DMS53 (cell line): ENCODE data around the gene LRRC49.
"Not testable (repeated sequence)": the region's sequence is repeated elsewhere in the genome, so short reads cannot be mapped to it uniquely, and the experiment has no call there.

Source experiments
- DNase-seq: peaks from one replicate; lab custom pipeline; 2025; lab: John Stamatoyannopoulos, UW

LRRC49 gene

DNA sequence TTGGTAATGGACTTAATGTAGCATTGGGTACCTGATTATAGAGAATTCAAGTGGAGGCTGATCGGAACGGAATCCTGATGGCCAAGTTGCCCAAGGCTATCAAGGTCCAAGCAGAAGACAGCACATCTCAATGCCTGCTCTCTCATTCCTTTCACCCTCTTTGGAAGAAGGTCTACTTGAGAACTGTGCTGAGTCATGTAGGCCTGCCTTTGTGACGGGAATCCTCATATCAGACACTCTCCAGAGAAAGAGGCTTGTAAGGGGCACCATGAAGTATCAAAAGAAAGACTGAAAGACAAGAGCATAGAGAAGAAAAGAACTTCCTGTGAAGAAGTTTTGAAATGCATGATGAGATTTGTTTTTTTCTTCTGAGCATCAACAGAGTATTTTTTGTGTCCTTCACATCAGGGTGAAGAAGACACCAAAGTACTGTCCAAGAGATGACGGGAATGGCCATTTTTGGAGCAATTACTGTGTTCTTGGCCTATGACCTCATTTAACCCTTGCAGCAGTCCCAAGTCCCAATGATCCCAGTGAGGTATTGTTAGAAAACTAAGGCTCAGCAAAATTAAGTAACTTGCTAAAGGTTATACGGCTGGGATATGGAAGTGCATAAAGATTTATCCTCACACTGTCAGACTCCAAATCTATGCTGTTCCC is 25.5 kb upstream of the LRRC49 start:
- DNase-seq, result no peak

DNA sequence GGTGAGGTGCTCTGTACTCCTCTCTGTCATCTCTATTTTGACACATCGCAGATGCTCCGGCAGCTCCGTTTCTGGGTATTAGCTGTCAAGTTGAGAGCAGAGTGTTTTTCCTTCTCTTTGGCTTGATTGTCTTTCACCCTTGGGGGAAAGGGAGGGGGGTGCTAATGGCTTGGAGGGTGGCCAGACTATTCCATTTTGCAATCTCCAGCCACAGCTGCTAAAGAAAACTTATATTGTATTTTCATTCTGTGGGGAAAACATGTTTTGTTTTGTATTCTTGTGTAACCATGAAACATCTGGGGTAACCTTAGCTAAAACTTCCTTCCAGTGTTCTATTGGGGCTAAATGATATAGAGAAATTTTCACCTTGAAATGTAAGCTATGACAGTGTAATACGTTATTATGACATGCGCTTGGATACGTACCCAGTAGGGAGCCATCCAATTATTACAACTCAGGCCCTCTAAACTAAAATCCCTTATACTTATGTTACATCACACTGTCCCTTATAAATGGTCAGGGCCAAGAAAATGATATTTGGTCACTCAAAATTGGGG is 24.6 kb upstream of the LRRC49 start:
- no peak for DNase-seq

DNA sequence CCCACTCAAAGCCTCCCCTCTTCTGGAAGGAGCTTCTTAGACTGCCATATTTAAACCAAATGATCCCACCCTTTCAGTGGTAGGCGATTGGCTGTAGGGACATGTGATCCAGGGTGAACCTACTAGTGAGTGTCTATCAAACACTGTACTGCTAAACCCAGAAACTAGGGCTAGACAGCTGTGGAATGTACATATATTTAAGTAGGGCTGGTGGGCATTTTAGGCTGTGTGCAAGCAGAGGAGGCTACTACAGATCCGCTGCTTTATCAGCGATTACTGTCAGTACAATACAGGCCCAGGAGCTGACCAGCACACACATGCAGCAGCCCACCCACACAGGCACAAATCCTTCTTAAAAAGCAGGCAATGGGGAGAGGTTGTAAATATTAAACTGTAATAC is 23.3 kb upstream of the LRRC49 start:
- DNase-seq, result no peak

DNA sequence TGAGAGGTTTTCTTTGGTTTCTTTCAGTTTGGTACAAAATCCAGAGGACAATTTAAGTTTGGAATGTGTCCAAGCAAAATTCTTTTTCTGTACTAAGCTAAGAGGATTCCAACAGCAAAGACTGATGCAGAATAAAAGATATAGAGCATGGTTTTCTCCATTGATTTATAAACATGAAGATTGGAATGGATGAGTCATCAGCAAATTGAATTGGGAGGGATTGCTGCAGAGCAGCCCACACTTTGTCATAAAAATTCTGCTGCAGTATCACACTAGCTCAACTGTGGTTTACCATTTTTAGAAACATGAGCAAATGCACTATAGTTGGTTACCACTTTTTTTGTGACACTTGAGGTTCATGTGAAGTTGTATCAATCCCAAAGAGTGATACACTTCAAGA is 22.6 kb upstream of the LRRC49 start:
- DNase-seq, result no peak

DNA sequence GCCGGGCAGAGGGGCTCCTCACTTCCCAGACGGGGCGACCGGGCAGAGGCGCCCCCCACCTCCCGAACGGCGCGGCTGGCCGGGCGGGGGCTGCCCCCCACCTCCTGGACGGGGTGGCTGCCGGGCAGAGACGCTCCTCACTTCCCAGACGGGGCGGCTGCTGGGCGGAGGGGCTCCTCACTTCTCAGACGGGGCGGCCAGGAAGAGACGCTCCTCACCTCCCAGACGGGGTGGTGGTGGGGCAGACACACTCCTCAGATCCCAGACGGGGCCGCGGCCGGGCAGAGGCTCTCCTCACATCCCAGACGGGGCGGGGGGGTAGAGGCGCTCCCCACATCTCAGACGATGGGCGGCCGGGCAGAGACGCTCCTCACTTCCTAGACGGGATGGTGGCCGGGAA is 21.1 kb upstream of the LRRC49 start:
- DNase-seq, result not testable (repeated sequence)

DNA sequence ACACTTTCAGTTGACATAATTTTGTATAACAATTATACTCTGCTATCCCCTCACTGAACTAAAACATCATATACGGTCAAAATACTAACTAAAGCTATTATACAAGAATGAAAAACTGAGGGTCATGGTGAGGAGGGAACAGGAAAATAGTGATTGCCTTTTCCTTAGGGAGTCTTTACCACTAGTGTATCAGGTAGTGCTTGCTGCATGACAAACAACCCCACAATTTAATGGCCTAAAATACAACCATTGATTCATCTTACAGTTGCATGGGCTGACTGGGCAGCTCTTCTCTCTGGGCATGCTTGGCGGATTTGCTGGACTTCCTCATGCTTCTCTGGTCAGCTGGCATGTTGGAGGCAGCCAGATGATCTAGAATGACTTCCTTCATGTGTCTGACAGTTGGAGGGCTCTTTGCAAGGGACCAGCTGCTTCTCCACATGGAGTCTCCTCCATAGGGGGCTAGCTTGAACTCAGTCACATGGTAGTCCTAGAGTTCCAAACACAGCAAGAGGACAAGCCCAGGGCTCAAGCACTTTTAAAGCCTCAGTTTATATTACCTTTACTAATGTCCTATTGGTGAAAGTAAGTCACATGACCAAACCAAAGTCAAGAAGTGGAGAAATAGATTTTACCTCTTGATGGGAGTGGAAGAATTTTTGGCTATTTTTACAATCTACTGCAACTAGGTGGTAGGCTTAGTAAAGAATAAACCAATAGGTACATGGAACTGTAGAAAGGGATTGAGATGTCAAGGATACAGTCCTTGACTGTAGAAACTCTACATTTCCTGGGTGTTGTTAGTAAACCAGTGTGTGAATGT is 19.2 kb upstream of the LRRC49 start:
- DNase-seq, result no peak

DNA sequence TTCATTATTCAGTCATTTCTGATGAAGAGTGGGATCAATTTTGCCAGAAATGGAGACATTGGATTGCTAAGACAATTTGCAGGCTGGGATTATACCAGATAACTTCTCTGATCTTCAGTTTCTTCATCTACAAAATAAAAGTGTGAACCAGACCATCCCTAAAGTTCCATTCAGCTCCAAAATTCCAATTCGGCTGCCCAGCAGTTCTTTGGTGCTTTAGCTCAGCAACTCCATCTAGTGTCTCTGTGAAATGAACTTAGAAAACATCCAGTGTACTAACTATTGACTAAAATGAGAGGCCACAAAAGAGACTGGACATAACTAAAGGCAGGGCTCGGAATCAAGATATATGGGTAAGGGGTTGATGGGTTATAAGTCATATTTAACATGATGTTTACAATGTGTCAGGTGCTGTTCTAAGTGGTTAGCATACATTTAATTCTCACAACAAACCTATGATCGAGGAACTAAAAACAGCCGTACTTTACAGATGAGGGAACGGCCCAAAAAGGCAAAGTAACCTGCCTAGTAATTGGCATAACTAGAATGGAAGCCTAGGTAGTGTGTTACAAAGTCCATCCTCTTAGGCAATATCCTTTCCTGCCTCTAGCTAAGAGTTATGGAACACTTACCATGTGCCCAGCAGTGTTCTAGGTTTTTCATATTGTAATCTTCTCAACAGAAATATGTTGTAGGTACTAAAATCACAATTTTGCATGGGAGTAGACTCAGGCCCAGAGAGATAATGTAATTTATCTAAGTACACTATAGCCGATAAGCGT is 17.4 kb upstream of the LRRC49 start:
- DNase-seq, result peak; percentile 32

DNA sequence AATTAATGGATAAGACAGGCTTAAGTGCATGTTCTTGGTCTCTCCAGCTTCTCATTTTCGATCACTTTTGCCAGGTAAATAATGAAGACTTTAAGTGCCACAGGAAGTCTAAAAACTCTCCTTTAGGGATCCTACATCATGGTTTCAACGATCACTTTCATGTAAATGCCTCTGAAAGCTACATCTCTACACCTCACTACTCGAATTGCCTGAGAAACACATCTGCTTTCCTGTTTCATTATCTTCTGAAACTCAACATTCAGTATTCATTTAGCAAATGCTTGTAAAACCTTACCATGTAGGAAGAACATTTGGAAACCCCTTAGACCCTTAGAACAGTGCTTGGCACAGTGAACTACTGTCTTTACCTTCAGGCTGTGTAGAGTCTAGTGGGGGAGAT is 16.6 kb upstream of the LRRC49 start:
- no peak for DNase-seq

DNA sequence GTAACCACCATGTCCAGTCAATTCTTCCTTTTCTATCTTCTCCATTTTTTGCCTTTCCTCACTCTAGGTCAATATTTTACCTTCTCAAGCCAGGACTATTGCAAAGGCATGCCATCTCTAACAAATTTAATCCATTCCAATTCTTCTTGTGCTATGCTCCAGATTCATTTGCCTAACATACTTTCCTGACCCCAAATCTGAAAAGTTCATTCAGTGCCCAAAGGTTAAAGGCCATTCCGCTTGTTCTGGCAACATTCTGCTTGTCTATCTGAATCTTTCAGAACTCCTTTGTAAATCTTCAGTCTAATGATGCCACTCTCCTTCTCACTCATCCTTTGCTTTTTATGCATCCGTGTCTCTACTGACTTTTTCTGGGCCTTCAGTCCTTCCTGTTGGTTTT is 15.9 kb upstream of the LRRC49 start:
- no peak for DNase-seq

DNA sequence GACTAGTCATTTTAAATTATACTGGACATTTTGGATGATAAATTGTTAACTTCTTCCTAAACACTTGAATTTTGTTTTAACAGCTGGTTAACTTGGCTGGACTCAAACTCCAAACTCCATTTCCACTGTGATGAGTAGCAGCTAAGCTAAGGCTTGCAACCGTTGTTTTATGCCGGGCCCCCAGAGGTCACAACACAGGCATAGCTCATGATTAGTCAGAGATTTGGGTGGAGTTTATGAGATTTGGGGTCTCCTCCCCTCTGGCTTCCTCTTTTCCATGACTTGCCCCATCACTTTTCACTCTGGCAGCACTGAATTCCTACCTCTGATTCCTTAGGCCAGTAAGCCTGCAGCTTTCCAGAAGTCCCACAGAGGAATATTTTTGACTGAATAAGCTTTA is 13.2 kb upstream of the LRRC49 start:
- no peak for DNase-seq

DNA sequence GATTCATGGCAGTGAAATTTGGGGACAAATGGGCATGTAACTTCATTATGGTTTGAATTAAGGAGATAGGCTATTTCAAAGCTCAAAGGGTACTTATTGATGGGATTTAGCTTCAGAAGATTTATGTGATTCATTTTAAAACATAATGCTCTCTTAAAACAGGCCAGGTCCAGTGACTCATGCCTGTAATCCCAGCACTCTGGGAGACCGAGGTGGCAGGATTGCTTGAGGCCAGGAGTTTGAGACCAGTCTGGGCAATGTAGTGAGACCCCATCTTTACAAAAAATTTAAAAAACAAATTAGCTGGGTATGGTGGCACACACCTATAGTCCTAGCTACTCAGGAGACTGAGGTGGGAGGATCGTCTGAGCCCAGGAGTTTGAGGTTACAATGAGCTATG is 11.8 kb upstream of the LRRC49 start:
- no peak for DNase-seq

DNA sequence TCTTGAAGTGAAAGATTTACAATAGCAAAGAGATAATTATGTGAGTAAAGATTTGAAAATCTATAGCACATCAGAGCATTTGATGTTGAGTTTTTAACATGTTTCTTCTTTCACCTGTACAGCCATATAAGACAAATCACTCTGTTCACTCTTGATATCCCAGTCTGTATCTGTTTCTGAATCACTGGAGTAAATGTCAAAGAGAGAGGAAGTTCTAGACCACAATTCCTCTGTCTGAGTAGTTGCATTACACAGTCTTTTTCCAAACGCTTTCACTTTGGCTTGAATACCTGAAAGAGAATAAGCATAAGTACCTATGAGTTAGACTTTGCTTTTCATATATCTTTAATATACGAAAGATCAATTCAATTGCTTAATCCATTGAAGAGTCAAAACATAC is 10.3 kb upstream of the LRRC49 start:
- no peak for DNase-seq

DNA sequence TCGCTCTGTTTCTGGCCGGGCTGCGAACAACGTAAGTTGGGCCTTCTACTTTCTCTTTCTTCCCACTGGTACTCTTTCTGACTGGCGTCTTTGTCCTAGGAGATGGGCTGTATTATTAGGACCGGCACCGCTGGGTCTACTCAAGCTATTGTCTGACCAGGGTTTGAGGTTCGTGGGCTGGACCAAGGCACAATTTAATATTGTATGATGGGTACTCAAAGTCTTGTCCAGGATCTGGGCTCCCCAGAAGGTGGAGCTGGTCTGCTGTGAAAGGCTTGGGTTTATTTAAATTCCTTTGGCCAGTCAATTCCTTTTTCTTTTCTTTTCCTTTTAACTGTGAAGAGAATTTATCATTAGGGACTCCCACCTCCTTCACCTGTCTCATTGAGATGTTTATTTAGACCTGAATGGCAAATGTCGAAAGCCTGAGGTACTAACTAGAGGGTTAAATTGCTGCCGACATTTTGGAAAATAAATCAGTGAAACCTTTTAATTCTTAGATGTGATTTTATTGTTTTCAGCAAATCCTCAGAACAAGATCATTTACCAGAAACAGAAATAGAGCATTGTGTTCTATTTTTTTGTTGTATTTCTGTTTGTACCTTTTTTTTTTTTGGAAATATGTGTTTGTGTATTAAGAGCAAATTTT is 410 bp downstream of the LRRC49 start:
- DNase-seq, result peak; percentile 82

DNA sequence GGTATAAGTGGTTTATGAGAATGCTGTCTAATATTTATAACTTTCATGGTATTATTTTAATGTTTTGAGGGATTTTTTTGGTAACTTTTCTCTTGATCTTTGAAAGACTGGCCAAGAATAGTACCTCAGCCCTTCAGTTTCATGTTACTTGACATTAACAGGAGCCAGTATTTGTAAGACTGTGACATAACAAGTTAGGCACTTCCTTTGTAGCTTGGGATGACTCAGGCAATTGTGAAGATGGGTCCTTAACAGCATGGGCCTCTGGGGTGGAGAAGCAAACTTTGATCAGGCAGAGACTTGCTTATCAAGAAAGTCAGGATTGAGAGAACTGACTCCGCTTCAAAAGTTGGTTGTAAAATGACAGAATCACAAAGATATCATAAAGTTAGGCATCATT is 9.5 kb downstream of the LRRC49 start:
- DNase-seq, result peak; percentile 38

DNA sequence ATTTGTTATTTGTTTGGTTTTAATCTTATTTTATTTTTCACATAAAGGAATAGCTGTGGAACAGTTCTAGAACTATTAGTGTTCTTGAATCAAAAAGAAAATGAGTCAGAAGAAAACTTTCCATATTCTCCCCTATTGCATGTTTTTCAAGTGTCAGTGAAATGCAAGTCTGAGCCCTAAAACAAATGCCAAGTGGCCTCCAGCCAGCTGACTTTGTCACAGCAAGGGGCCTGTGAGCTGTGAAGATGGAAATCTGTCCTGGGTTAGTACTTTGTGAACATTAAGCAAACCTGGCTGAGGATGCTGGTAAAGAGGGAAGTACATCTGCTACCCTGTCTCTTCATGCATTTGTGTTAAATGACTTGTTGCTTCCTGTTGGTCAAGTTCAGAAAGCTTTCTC is 14.2 kb downstream of the LRRC49 start:
- no peak for DNase-seq

DNA sequence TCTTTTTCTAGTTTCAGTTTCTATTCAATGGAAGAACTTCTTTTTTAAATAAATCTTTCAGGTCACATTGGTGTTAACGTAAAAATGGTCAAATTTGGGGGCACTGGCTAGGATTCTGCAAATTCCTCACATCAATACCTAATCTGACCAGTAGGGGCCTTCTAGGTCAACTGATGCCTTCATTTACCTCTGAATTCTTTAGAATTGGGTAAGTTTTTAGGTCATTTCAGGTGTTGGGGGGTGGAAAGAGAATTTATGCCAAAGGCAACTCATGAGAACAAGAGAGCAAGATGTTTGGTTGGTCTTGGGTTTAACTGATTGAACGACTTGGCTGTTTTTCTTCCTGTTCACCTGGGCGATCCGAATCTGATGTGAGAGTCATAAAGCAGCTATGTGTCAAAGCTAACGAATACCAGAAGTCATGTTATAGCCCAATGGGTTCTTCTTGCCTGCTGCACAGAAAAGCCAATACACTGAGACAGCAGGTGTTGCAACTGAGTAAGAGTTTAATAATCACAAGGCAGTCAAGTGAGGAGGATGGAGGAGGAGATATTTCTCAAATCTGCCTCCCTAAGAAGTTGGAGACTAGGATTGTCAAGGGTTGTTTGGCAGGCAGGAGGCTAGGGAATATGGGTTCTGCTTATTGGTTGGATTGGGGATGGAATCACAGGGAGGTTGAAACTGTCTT is 15.3 kb downstream of the LRRC49 start:
- no peak for DNase-seq

DNA sequence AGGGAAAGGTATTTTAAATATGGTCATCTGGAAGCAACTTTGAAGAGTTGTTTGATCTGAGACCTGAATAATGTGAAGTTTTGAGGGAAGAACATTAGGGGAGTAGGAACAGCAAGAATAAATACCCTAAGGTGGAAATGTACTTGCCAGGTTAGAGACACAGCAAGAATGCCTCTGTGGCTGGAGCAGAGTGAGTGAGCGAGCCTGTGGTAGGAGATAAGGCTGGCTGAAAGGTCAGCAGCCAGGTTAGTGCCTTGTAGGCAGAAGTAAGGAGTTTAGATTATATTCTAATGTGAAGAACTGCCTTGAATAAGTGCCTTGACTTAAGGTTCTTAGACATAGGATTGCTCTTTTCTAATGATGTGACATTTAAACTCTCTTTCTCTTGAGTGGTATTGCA is 18.3 kb downstream of the LRRC49 start:
- no peak for DNase-seq

DNA sequence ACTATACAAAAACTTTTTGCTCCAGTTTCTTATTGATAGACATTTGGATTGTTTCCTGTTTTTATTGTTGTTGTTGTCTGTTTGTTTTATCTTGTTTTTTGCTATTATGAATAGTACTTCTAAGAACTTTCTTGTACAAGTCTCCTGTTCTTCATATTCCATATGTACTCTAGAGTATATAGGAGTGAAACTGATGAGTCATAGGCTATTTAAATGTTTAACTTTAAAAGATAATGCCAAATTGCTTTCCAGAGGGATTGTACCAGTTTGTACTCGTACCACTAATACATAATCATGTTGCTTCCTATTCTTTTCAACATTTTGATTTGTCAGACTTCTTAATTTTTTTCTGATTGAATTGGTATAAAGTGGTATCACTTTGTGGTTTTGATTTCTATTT is 19.6 kb downstream of the LRRC49 start:
- no peak for DNase-seq

DNA sequence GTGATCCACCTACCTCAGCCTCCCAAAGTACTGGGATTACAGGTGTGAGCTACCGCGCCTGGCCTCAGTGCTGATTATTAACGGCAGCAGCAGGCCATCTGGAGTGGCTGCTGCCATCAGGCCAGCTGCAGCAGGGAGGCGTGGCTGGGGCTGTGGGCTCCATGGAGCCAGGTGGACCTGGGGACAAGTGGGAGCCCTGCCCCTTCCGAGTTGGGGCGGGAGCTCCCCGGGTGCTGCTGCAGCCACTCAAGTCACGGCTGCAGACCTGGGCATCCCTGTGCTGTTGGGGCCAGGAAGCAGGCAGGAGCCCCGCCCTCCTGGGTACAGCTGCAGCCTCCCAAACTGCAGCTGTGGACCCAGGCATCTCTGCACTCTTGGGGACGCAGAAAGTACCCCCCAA is 23.9 kb downstream of the LRRC49 start:
- no peak for DNase-seq

DNA sequence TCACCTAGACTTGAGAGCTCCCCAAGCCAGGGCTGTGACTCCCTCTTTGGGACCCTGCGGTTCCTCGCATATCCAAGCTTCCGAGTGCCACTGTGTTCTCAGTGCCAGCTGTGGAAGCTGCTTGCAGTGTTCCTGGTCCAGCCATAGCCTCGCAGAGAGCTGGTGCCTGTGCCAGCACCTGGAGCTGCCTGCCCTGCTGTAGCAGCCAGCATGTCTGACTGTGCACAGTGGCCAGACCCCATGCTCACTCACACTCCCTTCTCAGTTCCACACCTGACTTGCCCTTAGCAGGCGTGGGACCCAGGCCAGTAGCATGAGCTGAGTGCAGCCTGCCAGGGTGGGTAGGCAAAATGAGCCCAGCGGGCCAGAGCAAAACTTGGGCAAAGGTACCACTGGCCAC is 25.3 kb downstream of the LRRC49 start:
- DNase-seq, result no peak

DNA sequence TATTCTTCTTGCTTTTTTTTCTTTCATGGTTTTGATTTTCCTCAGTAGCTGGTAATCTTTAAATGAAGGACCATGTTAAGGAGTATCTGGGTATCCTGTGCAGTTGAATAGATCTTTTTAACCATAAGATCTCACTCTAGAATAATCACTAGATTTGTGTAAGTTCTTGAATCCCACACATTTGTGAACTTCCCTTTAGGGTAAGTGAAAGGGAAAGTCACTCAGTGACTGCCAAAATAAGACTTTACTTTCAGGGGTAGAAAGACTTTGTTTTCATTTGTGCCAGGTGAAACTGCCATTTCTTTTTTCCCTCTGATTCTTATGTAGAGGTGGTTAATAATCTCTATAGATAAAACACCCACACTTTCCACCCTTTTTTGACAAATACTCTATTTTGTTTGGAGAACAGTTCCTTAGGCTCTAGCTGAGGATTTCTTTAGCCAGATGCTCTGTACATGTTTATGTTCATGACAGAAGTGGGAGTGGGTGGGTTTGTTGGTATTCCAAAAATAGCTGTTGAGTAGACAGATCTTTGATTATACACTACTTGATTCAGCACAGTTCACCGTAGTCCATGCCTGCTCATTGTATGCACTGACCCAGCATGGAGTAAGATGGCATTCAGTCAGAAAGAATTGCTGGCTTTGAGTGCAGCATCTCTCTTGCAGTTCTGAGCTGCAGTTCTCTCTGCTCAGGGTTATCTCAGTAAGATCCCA is 28.5 kb downstream of the LRRC49 start:
- DNase-seq, result no peak
